ENCODE data around the gene FRMD5. TPM values are rescaled to one million over a fixed set of nuclear protein-coding genes. Genes with fewer than 3 reads are reported as not detected.

FRMD5 gene
- total RNA-seq, 1 donor from 2014 or later, result 0.69 TPM

DNA sequence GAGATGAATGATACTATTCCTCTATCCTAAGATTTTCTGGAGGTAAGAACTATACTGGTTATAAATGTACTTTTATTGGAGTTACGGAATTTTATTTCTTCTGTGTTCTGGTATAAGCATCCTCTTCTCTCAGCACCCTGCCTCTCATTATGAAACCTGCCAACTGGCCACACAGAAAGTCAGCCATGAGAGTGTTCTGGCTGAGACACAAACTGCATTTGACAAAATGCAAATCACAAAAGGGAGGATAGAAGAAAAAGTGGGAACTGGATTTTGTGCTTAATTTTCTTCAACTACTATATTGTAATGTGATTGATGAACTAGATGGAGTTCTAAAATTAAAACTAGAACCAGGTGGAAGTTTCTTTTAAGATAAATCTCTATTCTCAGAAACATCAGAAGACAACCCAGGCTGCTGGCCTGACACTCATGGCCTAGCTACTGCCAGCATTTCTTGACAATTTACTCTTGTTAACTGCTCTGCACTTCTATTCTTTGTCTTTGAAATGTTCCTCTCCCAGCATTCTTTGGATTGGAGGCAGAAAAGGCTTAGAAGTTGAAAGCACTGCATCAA lies 225.2 kb downstream of the FRMD5 start:
- no peak for DNase-seq

- no peak for DNase-seq
Measured at GRCh38 chr15:43968551-43968950, 226.5 kb downstream of the FRMD5 start.

- no peak for DNase-seq
Measured at GRCh38 chr15:43966646-43967045, 228.4 kb downstream of the FRMD5 start.

DNA sequence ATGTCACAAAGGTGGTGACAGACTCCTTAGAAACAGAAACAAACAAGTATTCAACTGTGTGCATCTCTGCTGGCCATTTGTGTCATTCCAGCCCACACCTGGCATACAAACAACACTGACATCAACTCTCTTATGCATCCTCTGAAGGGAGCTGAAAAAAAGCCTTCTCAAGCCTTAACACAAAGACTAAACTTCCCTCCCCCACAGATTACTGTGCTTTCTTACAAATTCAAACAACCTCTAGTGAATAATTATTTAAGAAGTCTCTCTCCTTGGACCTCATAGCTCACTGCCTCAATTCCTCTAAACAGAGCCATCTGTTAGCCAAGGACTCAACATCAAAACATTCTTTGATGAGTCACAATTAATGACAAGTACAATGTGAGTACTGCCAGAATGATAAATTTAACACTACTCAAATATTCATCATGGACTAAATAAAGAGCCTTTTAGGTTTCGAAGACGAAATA lies 236.2 kb downstream of the FRMD5 start:
- no peak for DNase-seq

- DNase-seq, result no peak
Measured at GRCh38 chr15:43957724-43958123, 237.3 kb downstream of the FRMD5 start.

DNA sequence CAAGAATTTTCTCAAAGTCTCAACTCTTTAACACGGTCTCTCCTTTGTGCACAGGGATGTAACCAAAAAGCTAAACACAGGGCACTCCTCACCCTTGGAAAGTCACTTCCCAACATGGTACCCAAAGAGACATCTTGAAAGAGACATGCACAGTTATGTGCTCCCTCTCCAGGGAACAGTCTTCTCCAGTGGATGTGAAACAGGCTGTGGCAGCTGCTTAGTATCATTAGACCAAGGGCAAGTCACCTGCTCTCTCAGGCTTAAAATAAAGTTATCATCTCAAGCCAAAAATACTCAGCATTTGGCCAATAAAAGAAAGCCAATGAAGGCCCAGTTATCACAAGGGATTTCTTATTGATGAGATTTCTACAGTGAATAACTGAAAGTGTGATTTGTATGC lies 239.9 kb downstream of the FRMD5 start:
- no peak for DNase-seq

- DNase-seq, result no peak
Measured at GRCh38 chr15:43954181-43954621, 240.9 kb downstream of the FRMD5 start.

DNA sequence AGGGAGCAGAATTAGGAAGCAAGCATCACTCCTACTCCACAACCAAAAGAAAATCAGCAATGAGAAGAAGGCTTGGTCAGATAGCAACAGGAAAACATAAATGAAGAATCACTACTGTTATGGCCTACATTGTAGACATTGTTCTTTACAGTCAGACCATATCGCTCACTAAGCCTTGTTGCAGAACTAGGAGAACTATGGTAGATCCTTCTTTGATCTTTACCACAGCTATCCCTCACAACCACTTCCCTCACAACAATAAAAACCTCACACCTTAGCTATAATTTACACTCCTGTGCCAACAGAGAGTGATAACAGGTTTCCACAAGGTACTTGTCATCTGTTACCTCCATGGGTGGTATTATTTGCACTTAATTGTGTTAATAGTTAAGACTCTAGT lies 241.7 kb downstream of the FRMD5 start:
- DNase-seq, result no peak

- no peak for DNase-seq
Measured at GRCh38 chr15:43950531-43950930, 244.5 kb downstream of the FRMD5 start.

- DNase-seq, result no peak
Measured at GRCh38 chr15:43948691-43949325, 246.3 kb downstream of the FRMD5 start.

- no peak for DNase-seq
Measured at GRCh38 chr15:43943511-43943910, 251.6 kb downstream of the FRMD5 start.

GRCh38 chr15:43942194-43942593 lies 252.9 kb downstream of the FRMD5 start:
- no peak for DNase-seq

DNA sequence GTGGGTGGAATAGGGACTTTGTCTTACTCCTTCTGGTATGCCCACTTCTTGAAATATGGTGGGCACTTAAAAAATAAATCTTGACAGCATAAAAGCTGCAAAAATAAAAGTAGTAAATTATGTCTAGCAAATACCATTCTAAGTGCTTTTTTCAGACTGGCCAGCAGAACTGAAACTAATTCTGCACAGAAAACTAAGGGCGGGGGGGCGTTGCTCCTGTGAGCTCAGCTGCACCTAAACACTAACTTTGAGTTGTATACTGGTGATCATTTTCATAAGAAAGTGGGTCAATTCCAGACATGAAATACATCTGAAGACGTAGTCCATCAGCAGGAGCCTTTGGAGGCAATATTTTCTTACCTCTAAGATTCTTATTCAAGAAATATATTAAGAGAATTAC lies 253.5 kb downstream of the FRMD5 start:
- DNase-seq, result no peak

DNA sequence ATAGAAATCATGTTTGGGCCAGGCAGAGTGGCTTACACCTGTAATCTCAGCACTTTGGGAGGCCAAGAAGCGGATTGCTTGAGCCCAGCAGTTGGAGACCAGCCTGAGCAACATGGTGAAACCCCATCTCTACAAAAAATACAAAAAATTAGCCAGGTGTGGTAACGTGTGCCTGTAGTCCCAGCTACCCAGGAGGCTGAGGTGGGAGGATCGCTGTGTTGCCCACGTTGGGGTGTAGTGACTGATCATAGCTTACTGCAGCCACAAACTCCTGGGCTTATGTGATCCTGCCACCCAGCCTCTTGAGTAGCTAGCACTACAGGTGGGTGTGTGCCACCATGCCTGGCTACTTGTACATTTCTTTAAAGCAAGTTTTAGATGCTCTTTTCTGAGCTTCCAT lies 254.0 kb downstream of the FRMD5 start:
- DNase-seq, result no peak

DNA sequence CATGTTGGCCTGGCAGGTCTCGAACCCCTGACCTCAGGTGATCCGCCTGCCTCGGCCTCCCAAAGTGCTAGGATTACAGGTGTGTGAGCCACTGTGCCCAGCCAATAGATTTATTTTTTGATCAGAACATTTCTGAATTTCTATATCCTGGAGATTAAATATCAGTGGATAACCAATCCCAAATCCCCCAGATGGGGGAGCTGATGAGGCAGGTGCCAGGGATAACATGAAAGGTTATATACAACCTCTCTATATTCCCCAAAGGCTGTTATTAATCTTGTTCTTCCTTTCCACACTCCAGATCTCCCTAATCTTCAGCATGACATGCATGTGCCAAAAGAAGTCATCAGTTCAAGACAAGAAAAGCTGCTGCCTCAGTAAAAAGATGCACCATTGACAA lies 256.0 kb downstream of the FRMD5 start:
- no peak for DNase-seq

GRCh38 chr15:43934480-43934879 lies 260.6 kb downstream of the FRMD5 start:
- DNase-seq, result no peak

DNA sequence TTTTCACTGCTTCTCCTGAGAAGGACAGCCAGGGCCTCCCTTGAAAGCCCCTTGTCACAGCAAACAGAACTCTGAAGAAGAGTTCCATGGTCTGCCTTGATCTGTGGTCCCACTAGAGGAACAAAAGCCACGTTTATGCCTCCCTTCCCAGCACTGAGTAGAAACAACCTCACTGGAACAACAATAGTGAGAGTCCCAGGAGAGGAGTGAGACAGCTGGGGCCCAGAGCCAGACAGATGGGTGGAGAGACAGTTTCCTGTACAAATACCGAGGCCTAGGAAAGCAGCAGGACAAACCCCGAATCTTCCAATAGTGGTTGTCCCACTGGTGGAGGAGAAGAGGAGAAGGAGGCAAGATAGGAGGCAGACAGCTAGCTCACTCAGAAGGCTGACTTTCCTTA lies 262.2 kb downstream of the FRMD5 start:
- DNase-seq, result no peak

- no peak for DNase-seq
Measured at GRCh38 chr15:43931790-43932435, 263.2 kb downstream of the FRMD5 start.

GRCh38 chr15:43931119-43931518 lies 264.0 kb downstream of the FRMD5 start:
- DNase-seq, result no peak

DNA sequence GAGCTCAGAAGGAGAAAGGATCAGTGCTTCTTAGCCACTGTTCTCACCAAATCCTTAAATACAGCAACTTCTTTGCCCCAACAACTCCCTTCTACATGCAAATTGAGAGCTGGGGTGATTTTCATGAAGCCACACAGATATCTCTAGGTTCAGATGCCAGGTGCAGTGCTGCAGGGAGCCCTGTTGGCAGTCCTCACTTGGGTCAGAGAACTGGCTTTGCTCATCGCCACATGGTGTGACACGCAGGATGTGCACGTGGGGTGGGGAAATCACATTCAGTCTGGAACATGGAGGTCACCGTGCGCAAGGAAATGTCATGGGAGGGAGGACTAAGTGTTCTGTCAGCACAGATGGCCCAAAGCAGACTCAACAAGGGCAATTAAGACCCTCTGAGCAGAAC lies 264.5 kb downstream of the FRMD5 start:
- DNase-seq, result no peak

DNA sequence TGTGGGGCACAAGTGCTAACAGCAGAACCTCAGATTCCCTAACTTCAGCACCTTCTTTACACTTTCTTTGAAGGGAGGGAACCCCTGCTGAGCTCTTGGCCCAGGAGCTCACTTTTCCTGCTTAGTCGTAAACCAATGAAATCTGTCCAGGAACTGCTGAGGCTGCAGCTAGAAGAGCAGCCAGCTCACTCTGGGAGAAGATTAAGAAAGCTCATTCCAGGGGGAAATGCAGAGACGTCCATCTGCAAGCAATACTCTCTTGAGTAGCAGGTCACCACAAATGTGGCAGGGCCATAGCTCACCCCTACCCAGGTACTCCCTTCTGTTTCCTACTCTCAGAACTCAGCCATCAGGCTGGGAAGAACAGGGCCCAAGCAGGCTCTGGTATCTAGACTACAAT lies 265.0 kb downstream of the FRMD5 start:
- DNase-seq, result no peak

GRCh38 chr15:43928152-43928551 lies 266.9 kb downstream of the FRMD5 start:
- DNase-seq, result no peak

GRCh38 chr15:43927203-43927602 lies 267.9 kb downstream of the FRMD5 start:
- DNase-seq, result no peak

- no peak for DNase-seq
Measured at GRCh38 chr15:43923553-43923952, 271.5 kb downstream of the FRMD5 start.

Measured in skin of body (tissue), 2 donors.